Fibroblast of mammary gland (primary cell): ENCODE results near the gene FRMPD4.
A peak's percentile ranks its signal among the peaks of the same experiment; 100 is the strongest.

ENCODE experiments used
- DNase-seq: peaks from one replicate; pipeline ENCODE4 v3.0.0-alpha.2; 2010; ENCODE audit warnings: low read depth
- H3K4me3 ChIP-seq: 2 replicates; pipeline ENCODE4 v1.5.1; 2011; ENCODE audit warnings: low read depth, mild to moderate bottlenecking, low read length, moderate library complexity; ENCODE audit not compliant: control insufficient read depth
- TF ChIP-seq, protein P1 (sequence below): conservative IDR thresholded peaks from 2 replicates; pipeline ENCODE4 v1.5.1; 2011; ENCODE audit warnings: low read depth, low read length, inconsistent platforms; ENCODE audit not compliant: control insufficient read depth, insufficient read depth

FRMPD4 gene

DNA sequence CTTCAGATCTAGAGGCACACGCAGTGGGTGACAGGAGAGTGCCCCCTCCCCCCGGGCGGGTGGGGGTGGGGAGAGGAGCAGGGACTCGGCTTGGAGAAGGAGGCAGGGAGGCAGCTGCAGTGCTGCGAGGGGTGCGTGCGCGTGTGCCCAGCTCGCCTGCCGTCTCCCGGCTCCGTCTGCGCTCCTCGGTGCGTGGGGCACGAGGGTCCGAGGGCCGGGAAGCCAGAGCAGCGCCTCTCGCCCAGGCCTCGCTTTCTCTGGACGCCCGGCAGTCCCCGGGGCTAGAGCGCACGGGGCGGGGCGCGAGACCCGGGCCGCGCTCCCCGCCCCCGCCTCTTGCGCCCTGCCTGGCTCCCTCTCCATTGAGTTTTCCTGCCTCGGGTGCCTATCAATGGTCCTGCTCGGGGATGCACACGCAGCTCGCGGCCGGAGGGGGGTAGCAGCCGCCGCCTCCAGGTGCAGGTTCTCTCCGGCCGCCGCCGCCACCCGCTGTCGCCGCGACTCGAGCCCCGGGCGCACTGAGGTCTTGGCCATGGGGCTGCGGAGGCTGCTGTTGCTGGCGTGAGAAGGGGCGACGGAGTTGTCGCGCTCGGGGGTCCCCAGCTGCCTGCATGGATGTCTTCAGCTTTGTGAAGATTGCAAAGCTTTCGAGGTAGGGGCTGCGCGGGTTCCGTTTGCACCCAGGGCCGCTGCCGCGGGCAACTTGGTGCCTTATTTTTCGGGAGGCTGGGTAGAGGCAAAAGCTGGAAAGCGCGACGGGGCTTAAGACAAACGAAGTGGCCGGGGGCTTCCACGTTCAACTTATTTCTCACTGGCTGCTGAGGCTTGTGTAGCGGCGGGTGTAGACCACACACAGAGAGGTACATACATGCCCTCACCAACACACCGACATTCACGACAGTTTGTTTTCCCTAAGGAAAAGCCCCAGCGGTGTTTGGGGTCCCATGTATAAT is at the start of gene FRMPD4:
Gene FRMPD4, plus strand, starts transcription at position 113 of the 953 bp plus-strand sequence. Its CDS starts 499 bp downstream, at position 612.
- peak; percentile 20 for DNase-seq
- peak within 1 kb of the TSS; percentile 41 for H3K4me3 ChIP-seq
- TF ChIP-seq, protein P1, sequence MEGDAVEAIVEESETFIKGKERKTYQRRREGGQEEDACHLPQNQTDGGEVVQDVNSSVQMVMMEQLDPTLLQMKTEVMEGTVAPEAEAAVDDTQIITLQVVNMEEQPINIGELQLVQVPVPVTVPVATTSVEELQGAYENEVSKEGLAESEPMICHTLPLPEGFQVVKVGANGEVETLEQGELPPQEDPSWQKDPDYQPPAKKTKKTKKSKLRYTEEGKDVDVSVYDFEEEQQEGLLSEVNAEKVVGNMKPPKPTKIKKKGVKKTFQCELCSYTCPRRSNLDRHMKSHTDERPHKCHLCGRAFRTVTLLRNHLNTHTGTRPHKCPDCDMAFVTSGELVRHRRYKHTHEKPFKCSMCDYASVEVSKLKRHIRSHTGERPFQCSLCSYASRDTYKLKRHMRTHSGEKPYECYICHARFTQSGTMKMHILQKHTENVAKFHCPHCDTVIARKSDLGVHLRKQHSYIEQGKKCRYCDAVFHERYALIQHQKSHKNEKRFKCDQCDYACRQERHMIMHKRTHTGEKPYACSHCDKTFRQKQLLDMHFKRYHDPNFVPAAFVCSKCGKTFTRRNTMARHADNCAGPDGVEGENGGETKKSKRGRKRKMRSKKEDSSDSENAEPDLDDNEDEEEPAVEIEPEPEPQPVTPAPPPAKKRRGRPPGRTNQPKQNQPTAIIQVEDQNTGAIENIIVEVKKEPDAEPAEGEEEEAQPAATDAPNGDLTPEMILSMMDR = no peak

DNA sequence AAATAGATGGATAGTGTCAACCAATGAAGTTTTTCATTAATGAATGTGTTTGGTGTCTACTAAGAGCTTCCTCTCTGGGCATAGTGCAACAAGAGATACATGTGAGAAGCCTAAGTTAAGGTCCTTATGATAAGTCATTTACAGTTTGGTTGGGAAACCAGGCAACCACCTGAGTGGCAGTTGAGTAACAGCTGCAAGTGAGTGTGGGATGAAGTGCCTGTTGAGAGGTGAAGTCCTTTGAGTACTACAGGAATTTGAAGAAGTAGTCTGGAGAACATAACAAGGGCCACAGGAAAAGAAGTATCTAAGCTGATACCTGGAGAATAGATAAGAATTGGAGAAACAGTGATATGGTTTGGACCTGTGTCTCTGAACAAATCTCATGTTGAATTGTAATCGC is 48.5 kb upstream of the FRMPD4 start:
- DNase-seq = no peak
- TF ChIP-seq, protein P1 = no peak

DNA sequence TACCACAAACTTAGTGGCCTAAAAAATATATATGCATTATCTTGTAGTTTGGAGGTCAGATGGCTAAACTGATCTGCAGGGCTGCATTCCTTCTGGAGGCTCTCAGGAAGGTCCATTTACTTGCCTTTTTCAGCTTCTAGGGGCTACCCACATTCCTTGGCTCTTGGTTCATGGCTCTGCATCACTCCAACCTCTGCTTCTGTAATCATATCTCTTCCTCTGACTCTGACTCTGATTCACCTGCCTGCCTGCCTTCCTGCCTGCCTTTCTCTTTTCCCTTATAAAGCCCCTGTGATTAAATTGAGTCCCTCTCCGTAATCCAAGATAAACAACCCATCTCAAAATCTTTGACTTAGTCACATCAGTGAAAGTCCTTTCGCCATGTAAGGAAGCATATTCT is 25.0 kb upstream of the FRMPD4 start:
- no peak for DNase-seq
- no peak overlapping the region for H3K4me3 ChIP-seq
- TF ChIP-seq, protein P1 = no peak

More for the DNA sequence above, 48.5 kb upstream of the FRMPD4 start:
- no peak overlapping the region for H3K4me3 ChIP-seq

DNA sequence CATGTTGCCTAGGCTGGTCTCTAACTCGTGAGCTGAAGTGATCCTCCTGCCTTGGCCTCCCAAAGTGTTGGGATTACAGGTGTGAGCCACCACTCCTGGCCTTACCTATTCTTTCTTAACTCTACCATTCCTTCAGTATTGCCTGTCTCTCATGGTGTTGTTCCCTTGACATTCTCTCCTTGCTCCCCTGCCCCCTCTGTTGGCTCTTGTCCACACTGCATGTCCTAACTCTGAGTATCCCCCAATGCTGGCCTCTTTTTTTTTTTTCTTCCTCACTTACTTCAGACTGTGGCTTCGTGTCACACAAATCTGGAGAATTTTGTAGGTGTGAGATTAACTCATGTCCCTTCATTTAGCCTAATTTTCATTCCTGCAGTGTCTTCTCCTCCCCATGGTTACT is 22.9 kb upstream of the FRMPD4 start:
- H3K4me3 ChIP-seq = no peak overlapping the region
- TF ChIP-seq, protein P1 = peak; percentile 6
- DNase-seq = no peak

DNA sequence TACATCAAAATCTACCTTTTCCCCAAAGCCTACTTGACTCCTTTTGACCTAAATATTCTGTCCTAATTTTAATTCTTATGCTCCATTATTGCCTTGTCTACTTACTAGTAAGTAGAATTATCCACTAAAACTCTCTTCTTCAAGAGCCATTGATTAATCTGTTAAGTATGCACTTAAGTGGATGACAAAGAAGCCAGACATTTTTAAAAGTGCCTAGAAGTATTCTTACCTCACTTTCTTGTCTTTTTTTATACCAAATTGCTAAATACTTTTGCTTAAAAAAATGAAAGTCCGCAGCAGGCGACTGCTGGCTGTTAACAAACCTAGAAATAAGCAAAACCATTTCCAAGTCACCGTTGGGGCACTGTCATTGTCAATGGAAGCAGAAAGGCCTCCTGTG is 20.1 kb upstream of the FRMPD4 start:
- TF ChIP-seq, protein P1 = no peak
- DNase-seq = no peak

DNA sequence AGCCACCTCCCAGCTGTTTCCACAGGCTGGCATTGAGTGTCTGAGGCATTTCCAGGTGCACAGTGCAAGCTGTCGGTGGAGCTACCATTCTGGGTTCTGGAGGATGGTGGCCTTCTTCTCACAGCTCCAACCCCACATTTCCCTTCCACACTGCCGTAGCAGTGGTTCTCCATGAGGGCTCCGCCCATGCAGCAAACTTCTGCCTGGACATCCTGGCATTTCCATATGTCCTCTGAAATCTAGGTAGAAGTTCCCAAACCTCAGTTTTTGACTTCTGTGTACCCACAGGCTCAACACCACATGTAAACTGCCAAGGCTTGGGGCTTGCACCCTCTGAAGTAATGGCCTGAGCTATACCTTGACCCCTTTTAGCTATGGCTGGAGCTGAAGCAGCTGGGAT is 10.3 kb upstream of the FRMPD4 start:
- TF ChIP-seq, protein P1 = no peak
- DNase-seq = no peak
- no peak overlapping the region for H3K4me3 ChIP-seq

More for the DNA sequence above, 20.1 kb upstream of the FRMPD4 start:
- no peak overlapping the region for H3K4me3 ChIP-seq

DNA sequence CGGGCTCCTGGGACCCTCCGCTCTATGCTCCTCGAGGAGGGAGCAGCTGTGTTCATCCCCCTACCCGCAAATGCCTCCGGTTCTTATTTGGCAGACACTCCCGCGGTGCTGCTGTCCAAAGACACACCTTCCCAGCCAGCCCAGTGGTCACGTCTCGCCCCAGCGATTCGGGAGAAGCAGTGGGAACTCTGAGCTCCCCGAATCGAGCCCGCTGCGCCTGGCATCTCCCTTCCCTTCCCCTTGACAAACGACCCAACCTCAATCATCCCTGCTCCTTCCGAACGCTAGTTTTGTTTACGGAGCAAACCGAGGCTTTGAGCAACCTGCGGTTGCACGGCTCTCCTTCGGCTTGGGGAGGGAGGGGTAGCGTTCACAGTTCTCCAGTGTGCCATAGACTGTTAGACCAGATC is 317 bp upstream of the FRMPD4 start:
- peak overlapping the region; percentile 41 for H3K4me3 ChIP-seq
- no peak for DNase-seq
- TF ChIP-seq, protein P1 = no peak
